CD4-positive, alpha-beta memory T cell (primary cell): ENCODE measurements around the gene METTL23. TPM values are rescaled to one million over a fixed set of nuclear protein-coding genes. Genes with fewer than 3 reads are reported as not detected.

Experiments used
- CTCF ChIA-PET: fragments of 350-600 bp; sonication (Branson Sonifier 250); formaldehyde crosslinking; loops from one replicate; lab custom pipeline; 2021; ENCODE audit warnings: inconsistent platforms; ENCODE audit not compliant: partially characterized antibody; lab: Charles Lee
- POLR2A ChIA-PET: fragments of 350-600 bp; sonication (Branson Sonifier 250); formaldehyde crosslinking; loops from one replicate; lab custom pipeline; 2021; ENCODE audit not compliant: partially characterized antibody; lab: Charles Lee
- DNase-seq, 5 donors: peaks; one replicate each; pipeline versions ENCODE4 v3.0.0 to v3.0.0-alpha.2; 2020 to 2022; ENCODE audit warnings: mixed read lengths in 1 of 5
- H3K27ac ChIP-seq: one replicate; pipeline ENCODE4 v1.7.0; 2013; ENCODE audit warnings: low read depth, low read length
- H3K27me3 ChIP-seq: 2 replicates; pipeline ENCODE4 v1.7.0; 2013; ENCODE audit warnings: mild to moderate bottlenecking, low read length, moderate library complexity; ENCODE audit not compliant: insufficient read depth
- H3K36me3 ChIP-seq: 2 replicates; pipeline ENCODE4 v1.7.0; 2013; ENCODE audit warnings: mild to moderate bottlenecking, low read length, moderate library complexity; ENCODE audit not compliant: insufficient read depth
- H3K4me1 ChIP-seq: 2 replicates; pipeline ENCODE4 v1.7.0; 2013; ENCODE audit warnings: mild to moderate bottlenecking, low read length, moderate library complexity; ENCODE audit not compliant: insufficient read depth
- H3K4me3 ChIP-seq, 2 donors: one replicate each; pipeline ENCODE4 v1.7.0; 2013; ENCODE audit warnings: low read length in 2 of 2, mild to moderate bottlenecking in 1 of 2
- H3K9me3 ChIP-seq, 2 donors: one replicate each; pipeline ENCODE4 v1.7.0; 2013; ENCODE audit warnings: low read length in 2 of 2, control low read depth in 1 of 2; ENCODE audit not compliant: control insufficient read depth in 1 of 2
- H3K27ac Mint-ChIP-seq, 7 donors: one replicate each; pipeline ENCODE4 v1.8.0; 2020 to 2021; ENCODE audit warnings: mixed read lengths in 7 of 7, mild to moderate bottlenecking in 6 of 7, inconsistent platforms in 3 of 7, moderate library complexity in 3 of 7
- H3K27me3 Mint-ChIP-seq, 2 donors: one replicate each; pipeline ENCODE4 v1.8.0; 2020 to 2021; ENCODE audit warnings: mixed read lengths in 2 of 2
- H3K36me3 Mint-ChIP-seq, 2 donors: one replicate each; pipeline ENCODE4 v1.8.0; 2020 to 2021; ENCODE audit warnings: mixed read lengths in 2 of 2, inconsistent platforms in 1 of 2, mild to moderate bottlenecking in 1 of 2
- H3K4me1 Mint-ChIP-seq, 4 donors: one replicate each; pipeline ENCODE4 v1.8.0; 2020 to 2021; ENCODE audit warnings: mixed read lengths in 4 of 4, mild to moderate bottlenecking in 1 of 4
- H3K4me3 Mint-ChIP-seq, 8 donors: one replicate each; pipeline ENCODE4 v1.8.0; 2020 to 2021; ENCODE audit warnings: mixed read lengths in 8 of 8, mild to moderate bottlenecking in 7 of 8, moderate library complexity in 6 of 8, inconsistent platforms in 3 of 8
- H3K9me3 Mint-ChIP-seq, 8 donors: one replicate each; pipeline ENCODE4 v1.8.0; 2020 to 2021; ENCODE audit warnings: mixed read lengths in 8 of 8, mild to moderate bottlenecking in 5 of 8, inconsistent platforms in 3 of 8, moderate library complexity in 1 of 8
- intact Hi-C: fragments of 100-400 bp; cut with micrococcal nuclease; formaldehyde crosslinking; loops from one replicate; pipeline ENCODE4 v1.15.1; 2023
- polyA plus RNA-seq, 2 donors: library from polyadenylated mRNA; unstranded; fragments of 300-500 nt; fragmentation: Illumina TruSeq; gene quantifications; one replicate each; pipeline ENCODE4 v1.2.3, GENCODE V29; 2021
- total RNA-seq, 2 experiments: library from RNA; stranded (reverse); gene quantifications; one replicate each; pipeline ENCODE4 v1.2.3, GENCODE V29; 2021

The METTL23 gene
- total and polyA plus RNA-seq, 4 experiments from 2014 or later = 75.5 to 156 (median 108) TPM

GRCh38 chr17:76682296-76682695, 44.3 kb upstream of the METTL23 start:
- peaks cover 46% of the 10 kb centered on the region for H3K4me1 ChIP-seq
- H3K4me3 ChIP-seq = no peak overlapping the region
- Mint-ChIP-seq H3K9me3 (no peaks in the 10 kb centered on the region), H3K4me1 (peaks cover 8 to 16% (median 14%) of the 10 kb centered on the region in 4 donors), H3K36me3 (no peaks in the 10 kb centered on the region), H3K27ac (peak overlapping the region in 3 of 7 donors; percentile 79 to 90 (median 86)), H3K4me3 (peak overlapping the region in 6 of 8 donors; percentile 8 to 68 (median 54)), H3K27me3 (peaks cover 0 to 3% of the 10 kb centered on the region in 2 donors)
- POLR2A ChIA-PET = interaction anchor here (0.9 to 2.5 kb wide), 10 partner anchors 10 to 159 kb away, joined by 3 to 25 read pairs (median 6); partner anchors contain the start of gene ST6GALNAC2
- no peak for DNase-seq
- CTCF ChIA-PET = interaction anchor here (1.0 to 5.2 kb wide), 31 partner anchors 9 to 229 kb away, joined by 3 to 78 read pairs (median 8); partner anchors contain the start of genes ST6GALNAC1 and UBE2O
- no peaks in the 10 kb centered on the region for H3K27me3 ChIP-seq
- intact Hi-C loops = loop anchor here (5.0 kb wide), 1 partner anchor 40 kb away; the partner anchor contains the start of gene ST6GALNAC1
- H3K9me3 ChIP-seq = no peaks in the 10 kb centered on the region
- H3K27ac ChIP-seq = no peak overlapping the region
- H3K36me3 ChIP-seq = no peaks in the 10 kb centered on the region

DNA sequence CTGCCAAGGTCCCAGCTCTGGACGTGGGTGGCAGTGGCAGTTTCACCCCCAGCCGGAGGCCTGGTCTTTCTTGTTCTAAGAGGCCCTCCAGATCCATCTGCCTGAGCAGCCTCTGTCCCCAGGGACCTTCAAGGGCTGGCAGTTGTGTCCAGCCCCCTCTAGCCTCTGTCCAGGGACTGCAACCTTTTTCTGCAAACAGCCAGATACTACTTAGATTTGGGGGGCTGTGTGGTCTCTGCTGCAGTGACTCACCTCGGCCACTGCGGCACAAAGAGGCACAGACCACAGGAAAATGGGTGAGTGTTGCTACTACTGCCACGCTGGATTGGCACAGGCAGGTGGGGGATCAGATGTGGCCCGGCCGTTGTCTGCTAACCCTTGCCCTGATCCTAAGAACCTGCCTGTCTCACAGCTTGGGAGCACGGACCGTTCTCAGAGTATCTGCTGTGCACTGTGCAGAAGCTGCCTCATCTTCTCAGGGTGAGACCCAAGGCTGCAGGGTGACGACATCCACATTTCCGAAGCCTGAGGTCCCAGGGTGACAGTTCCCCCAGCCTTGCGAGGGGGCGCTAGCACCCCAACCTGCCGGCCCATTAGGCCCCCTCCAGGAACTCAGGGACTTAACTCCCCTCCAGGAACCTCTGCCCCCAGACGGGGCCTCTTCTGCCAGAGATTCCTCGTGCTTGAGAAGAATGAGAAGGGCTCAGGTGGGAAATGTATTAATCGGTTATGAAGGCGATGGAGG, 43.5 kb upstream of the METTL23 start:
- CTCF ChIA-PET = interaction anchor here (1.1 to 5.2 kb wide), 3 partner anchors 60 to 160 kb away, joined by 4 to 78 read pairs (median 13); no protein-coding TSS in a partner anchor

GRCh38 chr17:76683921-76684745, 42.5 kb upstream of the METTL23 start:
- ChIA-PET CTCF (interaction anchor here (1.1 to 5.2 kb wide), 5 partner anchors 30 to 162 kb away, joined by 3 to 78 read pairs (median 4); no protein-coding TSS in a partner anchor), POLR2A (interaction anchor here (1.9 kb wide), 1 partner anchor 126 kb away, joined by 7 read pairs; no protein-coding TSS in a partner anchor)
- H3K27me3 ChIP-seq = no peaks in the 10 kb centered on the region
- peaks cover 27% of the 10 kb centered on the region for H3K4me1 ChIP-seq
- no peaks in the 10 kb centered on the region for H3K36me3 Mint-ChIP-seq
- intact Hi-C loops = loop anchor here (5.0 kb wide), 1 partner anchor 42 kb away; the partner anchor contains the start of gene ST6GALNAC1
- no peaks in the 10 kb centered on the region for H3K36me3 ChIP-seq
- DNase-seq = no peak
- H3K4me3 Mint-ChIP-seq = no peak overlapping the region
- peaks cover 0 to 3% of the 10 kb centered on the region in 2 donors for H3K27me3 Mint-ChIP-seq
- H3K9me3 Mint-ChIP-seq = no peaks in the 10 kb centered on the region
- peaks cover 8 to 16% (median 13%) of the 10 kb centered on the region in 4 donors for H3K4me1 Mint-ChIP-seq
- no peak overlapping the region for H3K4me3 ChIP-seq
- H3K27ac Mint-ChIP-seq = no peak overlapping the region
- H3K9me3 ChIP-seq = no peaks in the 10 kb centered on the region
- no peak overlapping the region for H3K27ac ChIP-seq

More for the DNA sequence above, 43.5 kb upstream of the METTL23 start:
- no peaks in the 10 kb centered on the region for H3K36me3 Mint-ChIP-seq
- H3K27me3 Mint-ChIP-seq = peaks cover 0 to 3% of the 10 kb centered on the region in 2 donors
- peaks cover 8 to 16% (median 14%) of the 10 kb centered on the region in 4 donors for H3K4me1 Mint-ChIP-seq
- Histone ChIP-seq H3K27ac (no peak overlapping the region), H3K9me3 (no peaks in the 10 kb centered on the region), H3K4me1 (peaks cover 37% of the 10 kb centered on the region), H3K27me3 (no peaks in the 10 kb centered on the region), H3K36me3 (no peaks in the 10 kb centered on the region), H3K4me3 (no peak overlapping the region)
- POLR2A ChIA-PET = interaction anchor here (2.2 kb wide), 1 partner anchor 23 kb away, joined by 6 read pairs; no protein-coding TSS in a partner anchor
- peak overlapping the region in 1 of 7 donors; percentile 30 for H3K27ac Mint-ChIP-seq
- DNase-seq = no peak
- intact Hi-C loops = loop anchor here (5.0 kb wide), 1 partner anchor 41 kb away; the partner anchor contains the start of gene ST6GALNAC1
- no peak overlapping the region for H3K4me3 Mint-ChIP-seq
- H3K9me3 Mint-ChIP-seq = no peaks in the 10 kb centered on the region

GRCh38 chr17:76684756-76685155, 41.9 kb upstream of the METTL23 start:
- intact Hi-C loops = loop anchor here (5.0 kb wide), 1 partner anchor 42 kb away; the partner anchor contains the start of gene ST6GALNAC1
- peaks cover 0 to 3% of the 10 kb centered on the region in 2 donors for H3K27me3 Mint-ChIP-seq
- POLR2A ChIA-PET = interaction anchor here (1.9 kb wide), 1 partner anchor 127 kb away, joined by 7 read pairs; no protein-coding TSS in a partner anchor

DNA sequence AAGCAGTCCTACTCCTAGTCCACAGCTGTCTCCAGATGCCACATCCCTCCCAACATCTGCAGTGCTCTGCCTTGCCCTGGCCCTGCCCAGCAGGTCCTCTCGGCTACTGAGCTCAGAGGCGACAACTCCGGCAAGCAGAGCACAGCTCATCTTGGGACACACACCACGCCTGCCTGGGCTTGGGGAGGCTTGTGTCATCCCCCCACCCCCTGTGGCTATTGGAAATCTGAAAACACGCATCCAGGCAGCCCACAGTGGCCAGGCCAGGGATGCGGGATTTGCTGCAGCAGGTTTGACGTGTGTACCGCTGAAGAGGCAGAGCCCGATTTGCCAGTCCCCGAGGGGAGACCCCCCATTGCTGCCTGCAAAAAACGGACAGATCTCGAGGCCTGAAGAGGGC, 41.3 kb upstream of the METTL23 start:
- POLR2A ChIA-PET = interaction anchor here (1.1 to 1.9 kb wide), 2 partner anchors 127 to 162 kb away, joined by 3 to 7 read pairs; no protein-coding TSS in a partner anchor
- no peak for DNase-seq
- CTCF ChIA-PET = interaction anchor here (1.3 to 1.8 kb wide), 2 partner anchors 127 to 163 kb away, joined by 3 to 8 read pairs; no protein-coding TSS in a partner anchor

More at GRCh38 chr17:76684756-76685155, 41.9 kb upstream of the METTL23 start:
- Mint-ChIP-seq H3K4me1 (peaks cover 8 to 16% (median 11%) of the 10 kb centered on the region in 4 donors), H3K9me3 (no peaks in the 10 kb centered on the region), H3K4me3 (no peak overlapping the region), H3K36me3 (no peaks in the 10 kb centered on the region), H3K27ac (no peak overlapping the region)
- Histone ChIP-seq H3K9me3 (no peaks in the 10 kb centered on the region), H3K27me3 (no peaks in the 10 kb centered on the region), H3K4me1 (peaks cover 24% of the 10 kb centered on the region), H3K27ac (no peak overlapping the region), H3K4me3 (no peak overlapping the region), H3K36me3 (no peaks in the 10 kb centered on the region)
- no peak for DNase-seq
- CTCF ChIA-PET = interaction anchor here (1.2 to 5.2 kb wide), 4 partner anchors 29 to 163 kb away, joined by 3 to 78 read pairs (median 6); no protein-coding TSS in a partner anchor

DNA sequence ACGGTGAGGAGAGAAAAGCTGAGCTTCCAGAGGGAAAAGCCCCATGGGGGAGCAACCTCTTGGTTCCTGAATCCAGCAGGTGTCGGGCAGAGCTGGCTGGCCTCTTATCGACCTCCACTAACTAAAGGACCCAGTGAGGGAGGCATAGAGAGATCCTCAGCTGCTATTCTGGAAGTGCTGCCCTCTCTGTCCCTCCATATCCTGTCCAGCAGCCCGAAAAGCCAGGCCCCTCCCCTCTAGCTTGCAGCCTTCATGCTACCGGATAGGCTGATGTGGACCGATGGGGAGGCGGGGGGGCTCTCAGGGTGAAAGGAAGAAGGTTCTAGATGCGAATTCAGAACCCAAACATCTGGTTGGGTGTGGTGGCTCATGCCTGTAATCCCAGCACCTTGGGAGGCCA, 40.8 kb upstream of the METTL23 start:
- H3K27ac ChIP-seq = no peak overlapping the region
- DNase-seq = no peak
- Mint-ChIP-seq H3K27me3 (peaks cover 0 to 3% of the 10 kb centered on the region in 2 donors), H3K9me3 (no peaks in the 10 kb centered on the region), H3K36me3 (no peaks in the 10 kb centered on the region), H3K4me3 (no peak overlapping the region), H3K4me1 (peaks cover 8 to 16% (median 10%) of the 10 kb centered on the region in 4 donors), H3K27ac (no peak overlapping the region)
- intact Hi-C loops = no loop called here
- no peaks in the 10 kb centered on the region for H3K27me3 ChIP-seq
- no peaks in the 10 kb centered on the region for H3K36me3 ChIP-seq
- ChIA-PET POLR2A (interaction anchor here (1.1 to 1.9 kb wide), 2 partner anchors 128 to 163 kb away, joined by 3 to 7 read pairs; no protein-coding TSS in a partner anchor), CTCF (interaction anchor here (1.3 kb wide), 1 partner anchor 164 kb away, joined by 3 read pairs; no protein-coding TSS in a partner anchor)
- peaks cover 22% of the 10 kb centered on the region for H3K4me1 ChIP-seq
- no peak overlapping the region for H3K4me3 ChIP-seq
- H3K9me3 ChIP-seq = no peaks in the 10 kb centered on the region

More for the DNA sequence above, 41.3 kb upstream of the METTL23 start:
- Histone ChIP-seq H3K4me1 (peaks cover 24% of the 10 kb centered on the region), H3K36me3 (no peaks in the 10 kb centered on the region), H3K9me3 (no peaks in the 10 kb centered on the region), H3K4me3 (no peak overlapping the region), H3K27ac (no peak overlapping the region), H3K27me3 (no peaks in the 10 kb centered on the region)
- intact Hi-C loops = no loop called here
- Mint-ChIP-seq H3K4me3 (no peak overlapping the region), H3K4me1 (peaks cover 8 to 16% (median 11%) of the 10 kb centered on the region in 4 donors), H3K27ac (no peak overlapping the region), H3K36me3 (no peaks in the 10 kb centered on the region), H3K9me3 (no peaks in the 10 kb centered on the region), H3K27me3 (peaks cover 0 to 3% of the 10 kb centered on the region in 2 donors)
